GM12878 (cell line): ENCODE measurements around the gene PTPRH. TPM values are rescaled to one million over a fixed set of nuclear protein-coding genes. Genes with fewer than 3 reads are reported as not detected.

ENCODE experiments used
- ATAC-seq: fragments of 200-7000 bp; cut with Tn5 transposase; 3 replicates; pipeline ENCODE4 v1.9.1; 2020; ENCODE audit warnings: mild to moderate bottlenecking, moderate library complexity
- BruUV-seq: library from RNA; stranded (reverse); fragments of 400-500 nt; replicated peaks from 2 replicates; lab custom pipeline; 2021; lab: Mats Ljungman, UMichigan
- CTCF ChIA-PET: fragments of 300-600 bp; sonication (Branson Sonifier 250); formaldehyde crosslinking; extraction: SDS; loops from one replicate; lab custom pipeline; 2021; ENCODE audit warnings: inconsistent platforms; lab: Yijun Ruan, JAX
- POLR2A ChIA-PET: fragments of 350-600 bp; formaldehyde crosslinking; extraction: SDS; loops from one replicate; lab custom pipeline; 2021; ENCODE audit warnings: inconsistent platforms; lab: Charles Lee
- RAD21 ChIA-PET: fragments of 300-600 bp; sonication (Branson Sonifier 250); formaldehyde crosslinking; loops from one replicate; lab custom pipeline; 2023; ENCODE audit warnings: antibody characterized with exemption; ENCODE audit not compliant: unreplicated experiment; lab: Charles Lee
- SMC1A ChIA-PET: fragments of 300-600 bp; sonication (Branson Sonifier 250); formaldehyde crosslinking; loops from one replicate; lab custom pipeline; 2023; ENCODE audit not compliant: unreplicated experiment, uncharacterized antibody; lab: Charles Lee
- DNase-seq: peaks from one replicate; pipeline ENCODE4 v3.0.0-alpha.2; 2011; ENCODE audit warnings: low read depth, low spot score
- FAIRE-seq: peaks from 3 replicates; lab custom pipeline; 2011; peaks lifted over from hg19 to GRCh38; lab: Jason Lieb, UNC
- H2AFZ ChIP-seq: 2 replicates; pipeline ENCODE4 v1.6.0; 2011; ENCODE audit warnings: low read depth, low read length, control low read depth; ENCODE audit not compliant: control insufficient read depth
- H3K27ac ChIP-seq: 2 replicates; pipeline ENCODE4 v1.5.1; 2011; ENCODE audit warnings: control low read depth; ENCODE audit not compliant: control insufficient read depth, insufficient read depth
- H3K27me3 ChIP-seq, 2 experiments: replicated peaks in 1 of 2; 2 replicates each; pipeline versions ENCODE4 v1.6.0 to v1.6.1; 2011; ENCODE audit warnings: low read length in 1 of 2; ENCODE audit not compliant: control insufficient read depth in 2 of 2, insufficient read depth in 2 of 2
- H3K36me3 ChIP-seq, 2 experiments: 2 replicates each; pipeline ENCODE4 v1.5.1; 2011; ENCODE audit warnings: low read length in 1 of 2; ENCODE audit not compliant: control insufficient read depth in 2 of 2, insufficient read depth in 2 of 2
- H3K4me1 ChIP-seq: 2 replicates; pipeline ENCODE4 v1.6.1; 2011; ENCODE audit warnings: mild to moderate bottlenecking, low read length, moderate library complexity, mixed read lengths; ENCODE audit not compliant: control insufficient read depth, insufficient read depth
- H3K4me2 ChIP-seq: 2 replicates; pipeline ENCODE4 v1.6.0; 2011; ENCODE audit warnings: control low read depth; ENCODE audit not compliant: control insufficient read depth, insufficient read depth
- H3K4me3 ChIP-seq: fragments of 200-600 bp; sonication (generic); 2 replicates; pipeline ENCODE4 v1.5.1; 2016
- H3K79me2 ChIP-seq: 2 replicates; pipeline ENCODE4 v1.6.0; 2011; ENCODE audit warnings: low read length; ENCODE audit not compliant: control insufficient read depth, insufficient read depth
- H3K9ac ChIP-seq: 2 replicates; pipeline ENCODE4 v1.8.0; 2011; ENCODE audit warnings: low read length, control low read depth, mixed read lengths; ENCODE audit not compliant: control insufficient read depth, insufficient read depth
- H3K9me3 ChIP-seq: replicated peaks from 3 replicates; pipeline ENCODE4 v1.5.1; 2011; ENCODE audit warnings: mild to moderate bottlenecking, low read length; ENCODE audit not compliant: control insufficient read depth, insufficient read depth
- H4K20me1 ChIP-seq: 2 replicates; pipeline ENCODE4 v1.6.0; 2011; ENCODE audit not compliant: control insufficient read depth, insufficient read depth
- CREM ChIP-seq: IDR thresholded peaks from 2 replicates; pipeline ENCODE4 v1.6.1; 2014; ENCODE audit warnings: antibody characterized with exemption, low read depth
- FOXM1 ChIP-seq: IDR thresholded peaks from 2 replicates; pipeline ENCODE4 v1.6.1; 2012; ENCODE audit warnings: low read depth, mild to moderate bottlenecking, inconsistent platforms, low read length, moderate library complexity
- PML ChIP-seq: IDR thresholded peaks from 2 replicates; pipeline ENCODE4 v1.6.1; 2012; ENCODE audit warnings: low read length, inconsistent platforms
- RAD21 ChIP-seq: IDR thresholded peaks from 2 replicates; pipeline ENCODE4 v1.6.1; 2011; ENCODE audit warnings: mild to moderate bottlenecking, low read depth, low read length, moderate library complexity; ENCODE audit not compliant: insufficient read depth
- WGBS: methylation state at CpG from one replicate; pipeline ENCODE4 v1.1.6; 2016; ENCODE audit warnings: low lambda C conversion rate; ENCODE audit not compliant: insufficient replicate concordance, insufficient coverage; ENCODE audit errors: missing lambda C conversion rate; 5-methylcytosine and 5-hydroxymethylcytosine counted together
- in situ Hi-C: fragments of 300-500 bp; cut with MboI; formaldehyde crosslinking; loops from 9 replicates; pipeline ENCODE4 v1.14.3; 2018; ENCODE audit warnings: mixed read lengths
- intact Hi-C: fragments of 100-400 bp; cut with micrococcal nuclease; formaldehyde crosslinking; loops from one replicate; pipeline ENCODE4 v1.14.2; 2022; ENCODE audit not compliant: unreplicated experiment
- polyA plus RNA-seq, 11 experiments: library from polyadenylated mRNA; depleted of rRNA in 4 of 11; unstranded in 6 of 11; stranded (reverse) in 5 of 11; fragments of >200 nt; fragmentation: Nextera tagmentation in 4 of 11; fragmentation: Illumina TruSeq in 1 of 11; extraction: Ambion mirVana in 4 of 11; extraction: Trizol in 1 of 11; gene quantifications; 1 replicate in 1 of 11; 2 replicates in 10 of 11; pipeline versions ENCODE4 v1.2.1 to v1.2.3, GENCODE V29; 2011 to 2016; ENCODE audit warnings: inconsistent platforms in 2 of 11, missing spikeins in 2 of 11, low read depth in 1 of 11
- total RNA-seq, 4 experiments: library from RNA; depleted of rRNA in 3 of 4; stranded (reverse); fragments of >200 nt in 3 of 4; fragmentation: Illumina TruSeq in 1 of 4; extraction: Trizol in 1 of 4; gene quantifications; 2 replicates each; pipeline versions ENCODE4 v1.2.1 to v1.2.3, GENCODE V29; 2013 to 2021
- TF ChIP-seq, protein P1 (sequence below): IDR thresholded peaks from 2 replicates; pipeline ENCODE4 v1.6.1; 2012; ENCODE audit warnings: mild to moderate bottlenecking, low read depth, low read length
- TF ChIP-seq, protein P2 (sequence below): fragments of 450-650 bp; IDR thresholded peaks from 2 replicates; pipeline ENCODE4 v1.6.1; 2017; ENCODE audit warnings: antibody characterized with exemption, mild to moderate bottlenecking, moderate library complexity
- TF ChIP-seq, protein P3 (sequence below): fragments of 450-650 bp; IDR thresholded peaks from 2 replicates; pipeline ENCODE4 v1.6.1; 2017; ENCODE audit warnings: mild to moderate bottlenecking, low read depth, inconsistent platforms; ENCODE audit not compliant: poor library complexity, severe bottlenecking
- TF ChIP-seq, protein P4 (sequence below), 3 experiments: IDR thresholded peaks in 2 of 3; conservative IDR thresholded peaks in 1 of 3; 2 replicates each; pipeline ENCODE4 v1.5.1; 2011; ENCODE audit warnings: low read depth in 3 of 3, low read length in 3 of 3, mild to moderate bottlenecking in 3 of 3, control low read depth in 2 of 3, moderate library complexity in 2 of 3, inconsistent platforms in 1 of 3, mixed read lengths in 1 of 3; ENCODE audit not compliant: control insufficient read depth in 2 of 3, insufficient read depth in 1 of 3; ENCODE audit errors: extremely low read depth in 1 of 3

The PTPRH gene
- total and polyA plus RNA-seq, 10 of the 15 experiments (the other 5 are each of a cell fraction or from before 2014, with no cell fraction given), result 0.08 TPM; not detected in 9

DNA sequence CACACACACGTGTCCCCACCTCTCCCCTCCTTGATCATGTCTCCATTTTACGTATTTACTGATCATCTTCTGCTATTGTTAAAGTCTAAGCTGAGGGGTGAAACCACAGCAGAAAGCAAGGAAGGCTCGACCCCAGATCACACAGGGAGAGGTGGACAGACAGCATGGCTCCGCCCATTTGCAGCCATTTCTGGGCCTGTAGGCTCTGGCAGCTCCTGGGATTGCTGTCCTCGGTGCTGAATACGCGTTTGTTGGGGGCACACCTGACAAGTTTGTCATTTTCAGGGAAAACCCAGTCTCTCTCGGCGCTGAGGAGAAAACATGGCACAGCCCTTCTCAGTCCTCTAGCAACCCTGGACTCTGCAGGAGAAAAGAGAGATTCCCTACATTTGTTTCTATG lies 11.2 kb upstream of the PTPRH start:
- no TSS peak for BruUV-seq
- POLR2A ChIA-PET, result no interaction called here
- H3K9me3 ChIP-seq, result no peaks in the 10 kb centered on the region
- no peaks in the 10 kb centered on the region for H3K79me2 ChIP-seq
- no peak for FAIRE-seq
- in situ Hi-C loops, result no loop called here
- 93% methylated on average over 9 of the region's 9 CpGs for WGBS
- H2AFZ ChIP-seq, result no peak overlapping the region
- H3K9ac ChIP-seq, result no peak overlapping the region
- SMC1A ChIA-PET, result no interaction called here
- no peak overlapping the region for H3K27ac ChIP-seq
- no peak overlapping the region for H3K4me3 ChIP-seq
- no peaks in the 10 kb centered on the region for H4K20me1 ChIP-seq
- intact Hi-C loops, result no loop called here
- H3K27me3 ChIP-seq, result no peaks in the 10 kb centered on the region
- no peaks in the 10 kb centered on the region for H3K4me1 ChIP-seq
- ATAC-seq, result no peak
- H3K36me3 ChIP-seq, result no peaks in the 10 kb centered on the region
- DNase-seq, result no peak
- TF ChIP-seq, protein P1, sequence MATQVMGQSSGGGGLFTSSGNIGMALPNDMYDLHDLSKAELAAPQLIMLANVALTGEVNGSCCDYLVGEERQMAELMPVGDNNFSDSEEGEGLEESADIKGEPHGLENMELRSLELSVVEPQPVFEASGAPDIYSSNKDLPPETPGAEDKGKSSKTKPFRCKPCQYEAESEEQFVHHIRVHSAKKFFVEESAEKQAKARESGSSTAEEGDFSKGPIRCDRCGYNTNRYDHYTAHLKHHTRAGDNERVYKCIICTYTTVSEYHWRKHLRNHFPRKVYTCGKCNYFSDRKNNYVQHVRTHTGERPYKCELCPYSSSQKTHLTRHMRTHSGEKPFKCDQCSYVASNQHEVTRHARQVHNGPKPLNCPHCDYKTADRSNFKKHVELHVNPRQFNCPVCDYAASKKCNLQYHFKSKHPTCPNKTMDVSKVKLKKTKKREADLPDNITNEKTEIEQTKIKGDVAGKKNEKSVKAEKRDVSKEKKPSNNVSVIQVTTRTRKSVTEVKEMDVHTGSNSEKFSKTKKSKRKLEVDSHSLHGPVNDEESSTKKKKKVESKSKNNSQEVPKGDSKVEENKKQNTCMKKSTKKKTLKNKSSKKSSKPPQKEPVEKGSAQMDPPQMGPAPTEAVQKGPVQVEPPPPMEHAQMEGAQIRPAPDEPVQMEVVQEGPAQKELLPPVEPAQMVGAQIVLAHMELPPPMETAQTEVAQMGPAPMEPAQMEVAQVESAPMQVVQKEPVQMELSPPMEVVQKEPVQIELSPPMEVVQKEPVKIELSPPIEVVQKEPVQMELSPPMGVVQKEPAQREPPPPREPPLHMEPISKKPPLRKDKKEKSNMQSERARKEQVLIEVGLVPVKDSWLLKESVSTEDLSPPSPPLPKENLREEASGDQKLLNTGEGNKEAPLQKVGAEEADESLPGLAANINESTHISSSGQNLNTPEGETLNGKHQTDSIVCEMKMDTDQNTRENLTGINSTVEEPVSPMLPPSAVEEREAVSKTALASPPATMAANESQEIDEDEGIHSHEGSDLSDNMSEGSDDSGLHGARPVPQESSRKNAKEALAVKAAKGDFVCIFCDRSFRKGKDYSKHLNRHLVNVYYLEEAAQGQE, result peak; percentile 71; the same call in 1 of the 2 replicates
- TF ChIP-seq PML (no peak), RAD21 (no peak), FOXM1 (no peak), CREM (no peak)
- TF ChIP-seq, protein P2, sequence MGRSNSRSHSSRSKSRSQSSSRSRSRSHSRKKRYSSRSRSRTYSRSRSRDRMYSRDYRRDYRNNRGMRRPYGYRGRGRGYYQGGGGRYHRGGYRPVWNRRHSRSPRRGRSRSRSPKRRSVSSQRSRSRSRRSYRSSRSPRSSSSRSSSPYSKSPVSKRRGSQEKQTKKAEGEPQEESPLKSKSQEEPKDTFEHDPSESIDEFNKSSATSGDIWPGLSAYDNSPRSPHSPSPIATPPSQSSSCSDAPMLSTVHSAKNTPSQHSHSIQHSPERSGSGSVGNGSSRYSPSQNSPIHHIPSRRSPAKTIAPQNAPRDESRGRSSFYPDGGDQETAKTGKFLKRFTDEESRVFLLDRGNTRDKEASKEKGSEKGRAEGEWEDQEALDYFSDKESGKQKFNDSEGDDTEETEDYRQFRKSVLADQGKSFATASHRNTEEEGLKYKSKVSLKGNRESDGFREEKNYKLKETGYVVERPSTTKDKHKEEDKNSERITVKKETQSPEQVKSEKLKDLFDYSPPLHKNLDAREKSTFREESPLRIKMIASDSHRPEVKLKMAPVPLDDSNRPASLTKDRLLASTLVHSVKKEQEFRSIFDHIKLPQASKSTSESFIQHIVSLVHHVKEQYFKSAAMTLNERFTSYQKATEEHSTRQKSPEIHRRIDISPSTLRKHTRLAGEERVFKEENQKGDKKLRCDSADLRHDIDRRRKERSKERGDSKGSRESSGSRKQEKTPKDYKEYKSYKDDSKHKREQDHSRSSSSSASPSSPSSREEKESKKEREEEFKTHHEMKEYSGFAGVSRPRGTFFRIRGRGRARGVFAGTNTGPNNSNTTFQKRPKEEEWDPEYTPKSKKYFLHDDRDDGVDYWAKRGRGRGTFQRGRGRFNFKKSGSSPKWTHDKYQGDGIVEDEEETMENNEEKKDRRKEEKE, result no peak
- TF ChIP-seq, protein P3, sequence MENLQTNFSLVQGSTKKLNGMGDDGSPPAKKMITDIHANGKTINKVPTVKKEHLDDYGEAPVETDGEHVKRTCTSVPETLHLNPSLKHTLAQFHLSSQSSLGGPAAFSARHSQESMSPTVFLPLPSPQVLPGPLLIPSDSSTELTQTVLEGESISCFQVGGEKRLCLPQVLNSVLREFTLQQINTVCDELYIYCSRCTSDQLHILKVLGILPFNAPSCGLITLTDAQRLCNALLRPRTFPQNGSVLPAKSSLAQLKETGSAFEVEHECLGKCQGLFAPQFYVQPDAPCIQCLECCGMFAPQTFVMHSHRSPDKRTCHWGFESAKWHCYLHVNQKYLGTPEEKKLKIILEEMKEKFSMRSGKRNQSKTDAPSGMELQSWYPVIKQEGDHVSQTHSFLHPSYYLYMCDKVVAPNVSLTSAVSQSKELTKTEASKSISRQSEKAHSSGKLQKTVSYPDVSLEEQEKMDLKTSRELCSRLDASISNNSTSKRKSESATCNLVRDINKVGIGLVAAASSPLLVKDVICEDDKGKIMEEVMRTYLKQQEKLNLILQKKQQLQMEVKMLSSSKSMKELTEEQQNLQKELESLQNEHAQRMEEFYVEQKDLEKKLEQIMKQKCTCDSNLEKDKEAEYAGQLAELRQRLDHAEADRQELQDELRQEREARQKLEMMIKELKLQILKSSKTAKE, result no peak
- TF ChIP-seq, protein P4, sequence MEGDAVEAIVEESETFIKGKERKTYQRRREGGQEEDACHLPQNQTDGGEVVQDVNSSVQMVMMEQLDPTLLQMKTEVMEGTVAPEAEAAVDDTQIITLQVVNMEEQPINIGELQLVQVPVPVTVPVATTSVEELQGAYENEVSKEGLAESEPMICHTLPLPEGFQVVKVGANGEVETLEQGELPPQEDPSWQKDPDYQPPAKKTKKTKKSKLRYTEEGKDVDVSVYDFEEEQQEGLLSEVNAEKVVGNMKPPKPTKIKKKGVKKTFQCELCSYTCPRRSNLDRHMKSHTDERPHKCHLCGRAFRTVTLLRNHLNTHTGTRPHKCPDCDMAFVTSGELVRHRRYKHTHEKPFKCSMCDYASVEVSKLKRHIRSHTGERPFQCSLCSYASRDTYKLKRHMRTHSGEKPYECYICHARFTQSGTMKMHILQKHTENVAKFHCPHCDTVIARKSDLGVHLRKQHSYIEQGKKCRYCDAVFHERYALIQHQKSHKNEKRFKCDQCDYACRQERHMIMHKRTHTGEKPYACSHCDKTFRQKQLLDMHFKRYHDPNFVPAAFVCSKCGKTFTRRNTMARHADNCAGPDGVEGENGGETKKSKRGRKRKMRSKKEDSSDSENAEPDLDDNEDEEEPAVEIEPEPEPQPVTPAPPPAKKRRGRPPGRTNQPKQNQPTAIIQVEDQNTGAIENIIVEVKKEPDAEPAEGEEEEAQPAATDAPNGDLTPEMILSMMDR (IDR thresholded peaks at IDR 0.05 in 2 of 3, conservative IDR thresholded peaks at IDR 0.05 in 1 of 3; ENCODE audit: control insufficient read depth in 2 of 3, extremely low read depth in 1 of 3, insufficient read depth in 1 of 3, low read depth in 3 of 3, low read length in 3 of 3), result no peak
- CTCF ChIA-PET, result interaction anchor here (0.9 kb wide), 1 partner anchor 81 kb away, joined by 3 read pairs; no protein-coding TSS in a partner anchor
- RAD21 ChIA-PET, result no interaction called here
- H3K4me2 ChIP-seq, result no peak overlapping the region
